GM12878 (cell line): Measurements from ENCODE around the gene CHAMP1.

ENCODE experiments used
- BCL11A ChIP-seq: IDR thresholded peaks from 2 replicates; pipeline ENCODE4 v1.6.1; 2011; ENCODE audit warnings: low read depth, low read length
- CHD2 ChIP-seq: IDR thresholded peaks from 2 replicates; pipeline ENCODE4 v1.6.1; 2011; ENCODE audit warnings: low read depth, low read length, improper control_type of control experiment, borderline replicate concordance
- KLF5 ChIP-seq: fragments of 450-650 bp; IDR thresholded peaks from 2 replicates; pipeline ENCODE4 v1.6.1; 2014; ENCODE audit warnings: mild to moderate bottlenecking; ENCODE audit not compliant: partially characterized antibody
- POLR2A ChIP-seq: IDR thresholded peaks from 2 replicates; pipeline ENCODE4 v1.6.1; 2011; ENCODE audit warnings: low read depth, mild to moderate bottlenecking, low read length
- POLR2AphosphoS5 ChIP-seq: IDR thresholded peaks from 2 replicates; pipeline ENCODE4 v1.6.1; 2011; ENCODE audit warnings: mild to moderate bottlenecking, low read length, inconsistent platforms
- SREBF2 ChIP-seq: IDR thresholded peaks from 2 replicates; pipeline ENCODE4 v1.6.1; 2012; ENCODE audit warnings: mild to moderate bottlenecking, low read length
- TAF1 ChIP-seq: IDR thresholded peaks from 2 replicates; pipeline ENCODE4 v1.6.1; 2011; ENCODE audit warnings: mild to moderate bottlenecking, low read depth, low read length, borderline replicate concordance
- YY1 ChIP-seq: IDR thresholded peaks from 2 replicates; pipeline ENCODE4 v1.6.1; 2011; ENCODE audit warnings: low read depth, mild to moderate bottlenecking, low read length
- ZNF217 ChIP-seq: fragments of 450-650 bp; IDR thresholded peaks from 2 replicates; pipeline ENCODE4 v1.6.1; 2017; ENCODE audit warnings: antibody characterized with exemption, mild to moderate bottlenecking
- TF ChIP-seq, protein P1 (sequence below), 3 experiments: IDR thresholded peaks in 2 of 3; conservative IDR thresholded peaks in 1 of 3; 2 replicates each; pipeline ENCODE4 v1.5.1; 2011; ENCODE audit warnings: low read depth in 3 of 3, low read length in 3 of 3, mild to moderate bottlenecking in 3 of 3, control low read depth in 2 of 3, moderate library complexity in 2 of 3, inconsistent platforms in 1 of 3, mixed read lengths in 1 of 3; ENCODE audit not compliant: control insufficient read depth in 2 of 3, insufficient read depth in 1 of 3; ENCODE audit errors: extremely low read depth in 1 of 3
- TF ChIP-seq, protein P2 (sequence below): fragments of 450-650 bp; IDR thresholded peaks from 2 replicates; pipeline ENCODE4 v1.6.1; 2017; ENCODE audit warnings: mild to moderate bottlenecking

DNA sequence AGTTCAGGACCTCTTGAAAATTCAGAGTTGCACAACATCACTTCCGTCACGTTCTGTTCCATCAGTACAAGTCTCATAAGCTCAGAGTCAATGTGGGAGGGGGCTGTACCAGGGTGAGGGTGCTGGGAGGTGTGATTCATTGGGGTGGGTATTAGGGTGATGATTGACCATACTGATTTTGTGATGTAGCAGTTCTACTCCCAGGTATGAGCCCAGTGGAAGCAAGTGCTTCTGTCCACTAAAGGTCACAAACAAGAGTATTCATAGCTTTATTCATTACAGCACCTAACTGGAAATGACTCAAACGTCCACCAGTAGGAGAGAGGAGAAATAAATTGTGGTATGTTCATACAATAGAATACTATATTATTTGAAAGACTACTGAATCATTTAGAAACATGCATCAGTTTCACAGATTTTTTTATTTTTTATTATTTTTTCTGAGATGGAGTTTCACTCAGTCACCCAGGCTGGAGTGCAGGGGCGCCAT is 45.0 kb upstream of the CHAMP1 start:
- TF ChIP-seq YY1 (no peak), BCL11A (no peak), POLR2AphosphoS5 (no peak), KLF5 (no peak), CHD2 (no peak), ZNF217 (no peak), TAF1 (no peak), POLR2A (no peak), SREBF2 (no peak)
- TF ChIP-seq, protein P1, sequence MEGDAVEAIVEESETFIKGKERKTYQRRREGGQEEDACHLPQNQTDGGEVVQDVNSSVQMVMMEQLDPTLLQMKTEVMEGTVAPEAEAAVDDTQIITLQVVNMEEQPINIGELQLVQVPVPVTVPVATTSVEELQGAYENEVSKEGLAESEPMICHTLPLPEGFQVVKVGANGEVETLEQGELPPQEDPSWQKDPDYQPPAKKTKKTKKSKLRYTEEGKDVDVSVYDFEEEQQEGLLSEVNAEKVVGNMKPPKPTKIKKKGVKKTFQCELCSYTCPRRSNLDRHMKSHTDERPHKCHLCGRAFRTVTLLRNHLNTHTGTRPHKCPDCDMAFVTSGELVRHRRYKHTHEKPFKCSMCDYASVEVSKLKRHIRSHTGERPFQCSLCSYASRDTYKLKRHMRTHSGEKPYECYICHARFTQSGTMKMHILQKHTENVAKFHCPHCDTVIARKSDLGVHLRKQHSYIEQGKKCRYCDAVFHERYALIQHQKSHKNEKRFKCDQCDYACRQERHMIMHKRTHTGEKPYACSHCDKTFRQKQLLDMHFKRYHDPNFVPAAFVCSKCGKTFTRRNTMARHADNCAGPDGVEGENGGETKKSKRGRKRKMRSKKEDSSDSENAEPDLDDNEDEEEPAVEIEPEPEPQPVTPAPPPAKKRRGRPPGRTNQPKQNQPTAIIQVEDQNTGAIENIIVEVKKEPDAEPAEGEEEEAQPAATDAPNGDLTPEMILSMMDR (IDR thresholded peaks at IDR 0.05 in 2 of 3, conservative IDR thresholded peaks at IDR 0.05 in 1 of 3; ENCODE audit: control insufficient read depth in 2 of 3, extremely low read depth in 1 of 3, insufficient read depth in 1 of 3, low read depth in 3 of 3, low read length in 3 of 3), result no peak
- TF ChIP-seq, protein P2, sequence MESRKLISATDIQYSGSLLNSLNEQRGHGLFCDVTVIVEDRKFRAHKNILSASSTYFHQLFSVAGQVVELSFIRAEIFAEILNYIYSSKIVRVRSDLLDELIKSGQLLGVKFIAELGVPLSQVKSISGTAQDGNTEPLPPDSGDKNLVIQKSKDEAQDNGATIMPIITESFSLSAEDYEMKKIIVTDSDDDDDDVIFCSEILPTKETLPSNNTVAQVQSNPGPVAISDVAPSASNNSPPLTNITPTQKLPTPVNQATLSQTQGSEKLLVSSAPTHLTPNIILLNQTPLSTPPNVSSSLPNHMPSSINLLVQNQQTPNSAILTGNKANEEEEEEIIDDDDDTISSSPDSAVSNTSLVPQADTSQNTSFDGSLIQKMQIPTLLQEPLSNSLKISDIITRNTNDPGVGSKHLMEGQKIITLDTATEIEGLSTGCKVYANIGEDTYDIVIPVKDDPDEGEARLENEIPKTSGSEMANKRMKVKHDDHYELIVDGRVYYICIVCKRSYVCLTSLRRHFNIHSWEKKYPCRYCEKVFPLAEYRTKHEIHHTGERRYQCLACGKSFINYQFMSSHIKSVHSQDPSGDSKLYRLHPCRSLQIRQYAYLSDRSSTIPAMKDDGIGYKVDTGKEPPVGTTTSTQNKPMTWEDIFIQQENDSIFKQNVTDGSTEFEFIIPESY, result no peak
